Type B pancreatic cell (in vitro differentiated cells): Measurements from ENCODE around the gene PRDM16. TPM values are rescaled to one million over a fixed set of nuclear protein-coding genes. Genes with fewer than 3 reads are reported as not detected.

ENCODE experiments used
- DNase-seq: peaks from one replicate; pipeline ENCODE4 v3.0.0; 2021; ENCODE audit warnings: mixed read lengths; ENCODE audit not compliant: unreplicated experiment; ENCODE audit errors: extremely low spot score
- H3K27ac Mint-ChIP-seq: 2 replicates; pipeline ENCODE4 v1.8.0; 2021; ENCODE audit warnings: mild to moderate bottlenecking, mixed read lengths
- H3K27me3 Mint-ChIP-seq: 2 replicates; pipeline ENCODE4 v1.8.0; 2021; ENCODE audit warnings: mixed read lengths
- H3K36me3 Mint-ChIP-seq: 2 replicates; pipeline ENCODE4 v1.8.0; 2021; ENCODE audit warnings: mixed read lengths
- H3K4me1 Mint-ChIP-seq: one replicate; pipeline ENCODE4 v1.8.0; 2021; ENCODE audit warnings: mixed read lengths; ENCODE audit not compliant: unreplicated experiment
- H3K4me3 Mint-ChIP-seq: 2 replicates; pipeline ENCODE4 v1.8.0; 2021; ENCODE audit warnings: mild to moderate bottlenecking, mixed read lengths
- H3K9me3 Mint-ChIP-seq: 2 replicates; pipeline ENCODE4 v1.8.0; 2021; ENCODE audit warnings: mixed read lengths
- CTCF ChIP-seq: fragments of 200-600 bp; sonication (generic); conservative IDR thresholded peaks from 2 replicates; pipeline ENCODE4 v1.5.0; 2021; ENCODE audit warnings: antibody characterized with exemption, mild to moderate bottlenecking
- total RNA-seq: library from RNA; stranded (reverse); gene quantifications from 2 replicates; pipeline ENCODE4 v1.2.1, GENCODE V29; 2021; ENCODE audit warnings: low replicate concordance

Gene PRDM16
- total RNA-seq, 1 donor from 2014 or later, result 23.6 TPM

GRCh38 chr1:3034162-3034561, 34.8 kb upstream of the PRDM16 start:
- H3K9me3 Mint-ChIP-seq, result no peaks in the 10 kb centered on the region
- H3K27ac Mint-ChIP-seq, result no peak overlapping the region
- no peaks in the 10 kb centered on the region for H3K36me3 Mint-ChIP-seq
- no peak overlapping the region for H3K4me3 Mint-ChIP-seq
- no peak for DNase-seq
- peaks cover 5% of the 10 kb centered on the region for H3K27me3 Mint-ChIP-seq
- peaks cover 8% of the 10 kb centered on the region for H3K4me1 Mint-ChIP-seq
- TF ChIP-seq CTCF, result no peak

- no peaks in the 10 kb centered on the region for H3K9me3 Mint-ChIP-seq
- H3K4me3 Mint-ChIP-seq, result no peak overlapping the region
- no peak for DNase-seq
Observed at GRCh38 chr1:3034728-3035562, 34.1 kb upstream of the PRDM16 start.

DNA sequence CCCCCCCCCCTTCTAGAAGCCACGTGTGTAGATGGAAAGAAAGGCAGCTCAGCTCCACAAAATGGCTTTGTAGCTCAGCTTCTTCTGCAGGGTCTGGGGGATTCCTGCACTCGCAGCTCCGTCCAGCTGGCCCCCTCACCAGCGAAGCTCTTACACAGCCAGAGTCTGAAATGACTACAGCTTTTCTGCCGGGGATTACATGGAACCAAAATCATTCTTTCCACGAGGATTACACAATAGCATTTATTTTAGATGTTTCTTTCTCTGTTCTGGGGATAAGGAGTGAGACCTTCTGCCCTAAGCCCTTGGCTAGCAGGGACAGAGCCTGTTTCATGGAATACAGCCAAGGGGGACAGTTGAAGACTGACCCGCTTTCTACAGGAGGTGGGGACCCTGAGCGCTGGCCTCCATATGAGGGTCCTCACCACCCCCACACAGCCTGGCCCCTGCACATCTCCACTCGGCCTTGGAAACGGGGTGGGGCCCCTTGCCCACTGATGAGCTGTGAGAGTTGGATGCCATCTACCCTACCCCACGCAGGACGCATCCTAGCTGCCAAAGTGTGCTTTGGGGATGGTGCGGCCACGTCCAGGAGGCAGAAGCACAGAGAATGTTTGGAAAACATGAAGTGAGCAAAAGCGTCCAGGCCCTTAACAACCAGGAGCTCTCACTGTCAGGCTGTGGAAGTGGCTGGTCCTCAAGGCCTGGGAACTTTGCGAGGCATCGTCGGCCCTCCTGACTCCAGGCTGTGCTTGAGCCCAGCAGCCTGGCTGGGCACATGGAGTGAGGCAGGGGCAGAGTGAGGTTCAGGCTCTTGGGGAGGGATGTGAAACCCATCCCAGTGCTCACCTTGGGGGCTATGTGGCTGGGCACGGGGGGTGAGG, 33.2 kb upstream of the PRDM16 start:
- no peak overlapping the region for H3K4me3 Mint-ChIP-seq
- H3K36me3 Mint-ChIP-seq, result no peaks in the 10 kb centered on the region
- no peak overlapping the region for H3K27ac Mint-ChIP-seq
- TF ChIP-seq CTCF, result no peak
- no peak for DNase-seq
- H3K27me3 Mint-ChIP-seq, result peaks cover 5% of the 10 kb centered on the region
- H3K4me1 Mint-ChIP-seq, result peaks cover 8% of the 10 kb centered on the region
- H3K9me3 Mint-ChIP-seq, result no peaks in the 10 kb centered on the region

More at GRCh38 chr1:3034728-3035562, 34.1 kb upstream of the PRDM16 start:
- no peak for TF ChIP-seq CTCF
- Mint-ChIP-seq H3K36me3 (no peaks in the 10 kb centered on the region), H3K4me1 (peaks cover 8% of the 10 kb centered on the region), H3K27ac (no peak overlapping the region), H3K27me3 (peaks cover 5% of the 10 kb centered on the region)

- Mint-ChIP-seq H3K4me3 (no peak overlapping the region), H3K27me3 (peaks cover 5% of the 10 kb centered on the region), H3K27ac (no peak overlapping the region), H3K36me3 (no peaks in the 10 kb centered on the region), H3K4me1 (peaks cover 8% of the 10 kb centered on the region), H3K9me3 (no peaks in the 10 kb centered on the region)
- DNase-seq, result no peak
- no peak for TF ChIP-seq CTCF
Observed at GRCh38 chr1:3036447-3037280, 32.3 kb upstream of the PRDM16 start.
